Left kidney (tissue), 2 donors: ENCODE data around the gene SMAP2. TPM values are rescaled to one million over a fixed set of nuclear protein-coding genes. Genes with fewer than 3 reads are reported as not detected.

ENCODE experiments used
- DNase-seq: peaks from one replicate; pipeline ENCODE4 v3.0.0-alpha.2; 2013
- polyA plus RNA-seq: library from polyadenylated mRNA; unstranded; fragments of 120-200 nt; gene quantifications from one replicate; pipeline ENCODE4 v1.2.1, GENCODE V29; 2013; ENCODE audit not compliant: insufficient read length

SMAP2 gene
- polyA plus RNA-seq, 1 donor, result 27.1 TPM

- no peak for DNase-seq
These were observed 48.2 kb downstream of the SMAP2 start for GRCh38 chr1:40421431-40422384.

DNA sequence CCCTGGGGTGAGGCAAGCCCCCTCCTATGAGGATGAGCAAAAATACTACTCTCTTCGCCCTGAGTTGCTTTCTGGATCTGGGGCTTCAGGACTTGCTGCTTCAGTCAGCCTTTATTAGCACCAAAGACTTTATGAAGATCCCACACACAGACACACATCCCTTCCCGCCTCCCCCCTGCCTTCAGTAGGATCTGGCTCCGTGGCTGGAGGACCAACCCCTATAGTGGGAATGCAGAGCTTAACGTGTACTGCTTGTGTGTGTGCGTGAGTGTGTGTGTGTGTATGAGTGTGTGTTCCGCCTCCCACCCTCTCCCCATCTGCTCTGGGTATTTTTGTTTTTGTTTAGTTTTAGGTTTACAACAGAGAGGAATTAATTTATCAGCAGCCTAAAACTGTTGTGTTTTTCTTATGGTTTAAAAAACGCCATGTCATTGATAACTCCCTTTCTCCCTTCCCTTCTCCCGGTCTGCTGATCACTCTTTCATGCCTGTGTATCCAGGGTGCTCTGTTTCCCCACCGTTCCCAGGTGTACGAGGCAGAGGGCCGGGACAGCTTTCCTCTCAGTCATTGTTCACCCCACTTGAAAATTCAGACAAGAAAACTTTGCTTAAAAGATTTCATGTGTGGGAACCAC lies 49.2 kb downstream of the SMAP2 start:
- DNase-seq, result no peak

DNA sequence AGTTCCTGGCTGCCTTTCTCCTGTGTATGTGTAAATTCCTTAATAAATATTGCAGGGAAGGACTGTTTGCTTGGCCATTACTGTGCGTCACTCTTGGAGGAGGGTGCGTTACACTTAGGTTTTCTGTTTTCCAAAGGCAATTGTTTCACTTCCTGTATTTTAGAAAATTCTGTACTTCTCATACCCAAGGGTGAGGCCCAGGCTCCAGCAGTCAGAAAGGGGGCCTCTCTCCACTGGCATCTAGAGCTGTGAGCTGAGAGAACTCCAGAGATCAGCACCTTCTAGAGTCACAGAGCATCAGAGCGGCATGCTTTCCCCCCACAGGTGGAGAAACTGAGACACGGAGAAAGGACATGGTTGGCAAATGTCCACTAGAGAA lies 49.7 kb downstream of the SMAP2 start:
- DNase-seq, result no peak

GRCh38 chr1:40423951-40424618 lies 50.6 kb downstream of the SMAP2 start:
- DNase-seq, result no peak

- DNase-seq, result no peak
These were observed 51.7 kb downstream of the SMAP2 start for GRCh38 chr1:40425198-40425597.

DNA sequence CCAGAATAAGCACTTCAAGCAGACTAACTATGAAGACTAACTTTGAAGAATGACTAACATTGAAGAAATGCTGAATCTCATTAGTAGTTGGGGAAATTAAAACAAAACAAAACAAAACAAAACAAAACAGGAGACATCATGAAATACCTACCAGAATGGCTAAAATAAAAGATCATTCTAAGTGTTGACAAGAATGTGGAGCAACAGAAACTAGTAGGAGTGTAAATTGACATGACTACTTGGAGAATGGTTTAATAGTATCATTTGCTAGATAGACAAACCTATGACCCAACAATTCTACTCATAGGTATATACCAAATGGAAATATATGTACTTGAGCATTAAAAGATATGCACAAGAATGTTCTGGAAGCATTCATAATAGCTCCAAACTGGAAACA lies 57.9 kb downstream of the SMAP2 start:
- DNase-seq, result no peak

DNA sequence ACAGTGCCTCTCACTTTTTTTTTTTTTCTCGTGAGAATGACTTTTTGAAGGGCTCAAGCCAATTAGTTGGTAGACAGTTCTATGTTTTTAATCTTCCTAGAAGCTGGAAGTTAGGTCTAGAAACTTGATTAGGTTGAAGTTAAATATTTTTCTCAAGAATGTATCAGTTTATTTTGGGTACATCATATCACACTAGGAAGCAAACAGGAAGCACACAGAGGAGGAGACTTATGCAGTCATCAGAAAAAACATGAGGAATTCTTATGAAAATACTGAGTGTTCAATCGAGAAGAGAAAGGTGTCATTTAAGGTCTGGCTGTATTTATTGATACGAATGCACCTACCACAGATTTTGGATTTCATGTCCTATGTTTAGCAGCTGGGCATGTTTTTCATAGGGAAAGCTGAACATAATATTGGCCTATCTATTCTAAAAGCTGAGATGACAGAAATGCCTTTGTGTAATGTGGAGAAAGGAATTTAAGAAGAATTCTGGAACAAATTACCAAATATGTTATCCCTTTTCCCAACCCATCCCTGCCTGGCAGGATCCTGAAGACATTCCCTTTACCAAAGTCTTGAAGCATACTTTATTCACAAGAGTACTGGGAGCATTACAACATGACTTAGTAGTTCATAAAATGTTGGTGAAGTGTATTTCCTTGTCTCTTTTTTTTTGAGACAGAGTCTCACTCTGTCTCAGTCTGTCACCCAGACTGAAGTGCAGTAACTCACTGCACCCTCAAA lies 59.3 kb downstream of the SMAP2 start:
- no peak for DNase-seq

- no peak for DNase-seq
These were observed 61.9 kb downstream of the SMAP2 start for GRCh38 chr1:40435471-40435870.

DNA sequence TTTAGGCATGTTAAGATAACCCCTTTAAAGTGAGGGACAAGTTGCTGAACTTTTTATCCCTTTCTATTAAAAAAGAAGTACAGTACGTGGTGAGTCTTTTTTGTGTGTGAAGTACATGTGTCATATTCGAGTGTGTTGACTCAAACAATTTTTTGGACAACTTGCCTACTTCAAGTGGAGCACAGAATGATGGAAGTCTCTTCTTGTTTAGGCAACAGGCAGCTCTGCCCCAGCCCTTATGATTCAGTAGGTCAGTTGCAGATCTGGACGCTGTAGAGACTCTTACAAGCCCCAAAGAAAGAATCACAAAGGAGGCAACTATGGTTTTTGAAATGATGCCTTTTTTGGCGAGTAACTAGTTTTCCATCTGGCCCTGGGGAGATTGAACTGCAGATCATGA lies 62.3 kb downstream of the SMAP2 start:
- DNase-seq, result no peak

GRCh38 chr1:40438391-40439015 lies 65.0 kb downstream of the SMAP2 start:
- no peak for DNase-seq

DNA sequence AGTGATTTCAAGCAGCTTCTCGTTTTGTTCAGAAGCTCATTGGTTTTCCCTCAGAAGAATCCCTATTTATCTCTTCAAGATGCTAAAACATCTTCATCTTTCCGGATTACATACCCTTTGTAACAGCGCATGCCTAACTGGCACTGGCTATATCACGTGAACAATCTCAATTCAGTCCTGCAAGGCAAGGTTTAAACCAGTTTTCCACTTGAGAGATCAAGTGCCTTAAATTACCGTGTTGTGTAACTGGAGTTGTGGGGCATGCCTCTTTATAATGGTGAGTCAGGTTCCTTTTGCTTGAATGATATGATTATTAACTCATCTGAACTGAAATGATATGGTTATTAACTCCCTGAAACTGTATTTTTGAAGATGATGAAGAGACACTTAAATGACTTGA lies 65.7 kb downstream of the SMAP2 start:
- DNase-seq, result no peak

GRCh38 chr1:40449684-40450494 lies 76.4 kb downstream of the SMAP2 start, which contains the start of gene ZFP69B:
TSS of gene ZFP69B (plus strand) at chr1:40450476. CDS start at chr1:40450962, 486 bp downstream.
- DNase-seq, result peak; percentile 92

DNA sequence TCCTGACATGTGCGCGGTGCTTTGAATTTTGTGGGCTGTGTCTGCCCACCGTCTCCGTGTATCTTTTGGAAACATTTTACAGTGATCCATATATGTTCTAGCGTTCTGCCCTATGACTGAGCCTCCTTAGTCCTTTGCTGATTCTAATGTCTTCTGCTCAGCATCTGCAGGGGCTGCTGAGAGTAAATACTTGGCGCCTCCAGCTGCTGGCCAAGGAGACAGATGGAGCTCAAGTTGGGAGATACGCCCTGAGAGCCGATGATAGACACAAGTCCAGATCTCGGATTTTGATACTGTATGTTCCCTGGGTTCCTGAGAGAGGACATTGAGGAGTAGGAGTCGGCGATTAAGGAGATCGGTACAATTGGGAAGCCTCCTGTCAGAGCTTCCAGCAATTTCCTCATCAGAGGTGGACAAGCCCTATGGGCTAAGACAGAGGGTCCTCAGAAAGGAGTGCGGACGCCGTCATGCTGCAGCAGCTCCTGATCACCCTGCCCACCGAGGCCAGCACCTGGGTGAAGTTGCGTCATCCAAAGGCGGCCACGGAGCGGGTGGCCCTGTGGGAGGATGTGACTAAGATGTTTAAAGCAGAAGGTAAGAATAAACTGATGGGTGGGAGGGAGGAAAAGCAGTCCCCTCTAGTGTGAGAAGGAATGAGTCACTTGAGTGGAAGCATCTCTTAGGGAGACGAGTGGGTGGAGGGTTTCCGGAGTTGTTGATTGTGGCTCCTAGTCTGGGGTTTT lies 77.1 kb downstream of the SMAP2 start:
- no peak for DNase-seq

DNA sequence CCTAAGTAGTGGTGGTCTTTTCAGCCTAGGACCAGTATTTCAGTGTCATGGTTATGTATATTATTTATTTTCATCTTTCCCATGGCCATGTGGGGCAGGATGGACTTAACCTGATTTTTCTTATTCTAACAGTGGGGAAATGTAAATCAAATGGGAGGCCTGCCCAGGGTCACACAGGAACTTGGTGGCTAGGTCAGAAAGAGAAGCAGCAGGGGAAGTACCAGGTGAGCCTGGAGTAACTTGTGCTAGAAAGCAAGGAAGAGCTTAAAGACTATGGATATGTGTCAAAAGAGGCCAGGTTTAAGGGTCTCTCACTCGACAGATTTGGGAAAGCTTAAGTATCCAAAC lies 77.7 kb downstream of the SMAP2 start:
- DNase-seq, result no peak

GRCh38 chr1:40454873-40455272 lies 81.3 kb downstream of the SMAP2 start:
- DNase-seq, result no peak

DNA sequence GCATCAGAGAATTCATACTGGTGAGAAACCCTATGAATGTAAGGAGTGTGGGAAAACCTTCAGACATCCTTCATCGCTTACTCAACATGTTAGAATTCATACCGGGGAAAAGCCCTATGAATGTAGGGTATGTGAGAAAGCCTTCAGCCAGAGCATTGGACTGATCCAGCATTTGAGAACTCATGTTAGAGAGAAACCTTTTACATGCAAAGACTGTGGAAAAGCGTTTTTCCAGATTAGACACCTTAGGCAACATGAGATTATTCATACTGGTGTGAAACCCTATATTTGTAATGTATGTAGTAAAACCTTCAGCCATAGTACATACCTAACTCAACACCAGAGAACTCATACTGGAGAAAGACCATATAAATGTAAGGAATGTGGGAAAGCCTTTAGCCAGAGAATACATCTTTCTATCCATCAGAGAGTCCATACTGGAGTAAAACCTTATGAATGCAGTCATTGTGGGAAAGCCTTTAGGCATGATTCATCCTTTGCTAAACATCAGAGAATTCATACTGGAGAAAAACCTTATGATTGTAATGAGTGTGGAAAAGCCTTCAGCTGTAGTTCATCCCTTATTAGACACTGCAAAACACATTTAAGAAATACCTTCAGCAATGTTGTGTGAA lies 89.5 kb downstream of the SMAP2 start:
- no peak for DNase-seq

GRCh38 chr1:40469327-40469726 lies 95.8 kb downstream of the SMAP2 start:
- no peak for DNase-seq
